K562 (cell line): ENCODE results near the gene DLK2. TPM values are rescaled to one million over a fixed set of nuclear protein-coding genes. Genes with fewer than 3 reads are reported as not detected.
A peak's percentile ranks its signal among the peaks of the same experiment; 100 is the strongest.

Experiments used
- BCL6 ChIP-seq: fragments of 250-450 bp; sonication (Bioruptor Pico); IDR thresholded peaks from 2 replicates; pipeline ENCODE4 v1.4.0; 2020
- BCLAF1 ChIP-seq, 2 experiments: fragments of 450-650 bp in 1 of 2; IDR thresholded peaks; 2 replicates each; pipeline ENCODE4 v1.6.1; 2011 to 2017; ENCODE audit warnings: low read depth in 2 of 2, antibody characterized with exemption in 1 of 2, borderline replicate concordance in 1 of 2, low read length in 1 of 2, mild to moderate bottlenecking in 1 of 2, mixed read lengths in 1 of 2; ENCODE audit not compliant: control insufficient read depth in 1 of 2
- E2F4 ChIP-seq: sonication (generic); formaldehyde crosslinking; IDR thresholded peaks from 2 replicates; pipeline ENCODE4 v1.8.0; 2022; ENCODE audit warnings: mild to moderate bottlenecking, low read depth, missing genetic modification reagents
- EWSR1 ChIP-seq: fragments of 450-650 bp; IDR thresholded peaks from 2 replicates; pipeline ENCODE4 v1.6.1; 2018; ENCODE audit warnings: borderline replicate concordance, mild to moderate bottlenecking, low read depth, moderate library complexity; ENCODE audit not compliant: partially characterized antibody
- FOXA1 ChIP-seq: fragments of 450-650 bp; IDR thresholded peaks from 2 replicates; pipeline ENCODE4 v1.6.1; 2016; ENCODE audit warnings: mild to moderate bottlenecking, borderline replicate concordance
- IRF2 ChIP-seq: sonication (generic); formaldehyde crosslinking; IDR thresholded peaks from 2 replicates; pipeline ENCODE4 v1.8.1; 2022; ENCODE audit warnings: mild to moderate bottlenecking, missing genetic modification reagents
- L3MBTL2 ChIP-seq: fragments of 450-650 bp; IDR thresholded peaks from 2 replicates; pipeline ENCODE4 v1.6.1; 2016; ENCODE audit warnings: mild to moderate bottlenecking, moderate library complexity
- MBD1 ChIP-seq: fragments of 250-450 bp; sonication (Bioruptor Pico); IDR thresholded peaks from 2 replicates; pipeline ENCODE4 v1.8.0; 2022; ENCODE audit warnings: inconsistent platforms
- NFATC3 ChIP-seq: fragments of 450-650 bp; IDR thresholded peaks from 2 replicates; pipeline ENCODE4 v1.6.1; 2017; ENCODE audit warnings: mild to moderate bottlenecking
- NFE2 ChIP-seq: IDR thresholded peaks from 2 replicates; pipeline ENCODE4 v1.6.1; 2014; ENCODE audit warnings: antibody characterized with exemption, low read depth
- NONO ChIP-seq, 2 experiments: fragments of 200-400 bp in 1 of 2; fragments of 450-650 bp in 1 of 2; formaldehyde crosslinking in 1 of 2; IDR thresholded peaks; 2 replicates each; pipeline ENCODE4 v1.6.1; 2017; ENCODE audit warnings: low read depth in 2 of 2, mild to moderate bottlenecking in 2 of 2, moderate library complexity in 2 of 2, low read length in 1 of 2
- RBM39 ChIP-seq: fragments of 200-400 bp; formaldehyde crosslinking; optimal IDR thresholded peaks from 2 replicates; pipeline ENCODE3; 2018; ENCODE audit warnings: low read depth, low read length
- SREBF2 ChIP-seq: sonication (generic); formaldehyde crosslinking; IDR thresholded peaks from 2 replicates; pipeline ENCODE4 v1.4.0; 2020; ENCODE audit warnings: mild to moderate bottlenecking, missing genetic modification reagents
- ZNF197 ChIP-seq: fragments of 200-800 bp; sonication (Bioruptor generic); IDR thresholded peaks from 2 replicates; pipeline ENCODE4 v1.6.1; 2016; ENCODE audit warnings: low read depth, missing genetic modification characterization, missing compliant biosample characterization
- ZNF431 ChIP-seq: sonication (generic); formaldehyde crosslinking; IDR thresholded peaks from 2 replicates; pipeline ENCODE4 v1.8.0; 2022; ENCODE audit warnings: mild to moderate bottlenecking, missing genetic modification reagents
- ZNF507 ChIP-seq: conservative IDR thresholded peaks from 2 replicates; pipeline ENCODE4 v1.6.1; 2017; ENCODE audit warnings: missing genetic modification characterization, missing compliant biosample characterization
- ZNF561 ChIP-seq: fragments of 450-650 bp; formaldehyde crosslinking; conservative IDR thresholded peaks from 2 replicates; pipeline ENCODE4 v1.4.0; 2020; ENCODE audit warnings: mild to moderate bottlenecking, moderate library complexity
- ZNF77 ChIP-seq: fragments of 250-450 bp; sonication (Bioruptor Pico); IDR thresholded peaks from 2 replicates; pipeline ENCODE4 v1.5.0; 2020
- polyA plus RNA-seq, 8 experiments: library from polyadenylated mRNA; depleted of rRNA in 4 of 8; stranded (reverse) in 5 of 8; unstranded in 3 of 8; fragments of >200 nt; fragmentation: Nextera tagmentation in 2 of 8; fragmentation: Illumina TruSeq in 1 of 8; extraction: Ambion mirVana in 2 of 8; extraction: Trizol in 1 of 8; gene quantifications; 2 replicates each; pipeline versions ENCODE4 v1.2.1 to v1.2.3, GENCODE V29; 2011 to 2014; ENCODE audit warnings: inconsistent platforms in 1 of 8, missing spikeins in 1 of 8
- total RNA-seq, 7 experiments: library from RNA; depleted of rRNA in 6 of 7; stranded (reverse); fragments of >200 nt in 6 of 7; fragmentation: Illumina TruSeq in 2 of 7; extraction: Trizol in 2 of 7; gene quantifications; 2 replicates each; pipeline versions ENCODE4 v1.2.1 to v1.2.3, GENCODE V29; 2011 to 2021; ENCODE audit warnings: low replicate concordance in 1 of 7
- TF ChIP-seq, protein P1 (sequence below), 2 experiments: IDR thresholded peaks in 1 of 2; conservative IDR thresholded peaks in 1 of 2; 2 replicates each; pipeline ENCODE4 v1.6.1; 2016; ENCODE audit warnings: low read depth in 2 of 2, mild to moderate bottlenecking in 1 of 2, missing compliant biosample characterization in 1 of 2, missing genetic modification characterization in 1 of 2, moderate library complexity in 1 of 2

The DLK2 gene
- total and polyA plus RNA-seq, 9 of the 15 experiments (the other 6 are each of a cell fraction or from before 2014, with no cell fraction given), result 0.11 to 0.53 (median 0.29) TPM; not detected in 3

DNA sequence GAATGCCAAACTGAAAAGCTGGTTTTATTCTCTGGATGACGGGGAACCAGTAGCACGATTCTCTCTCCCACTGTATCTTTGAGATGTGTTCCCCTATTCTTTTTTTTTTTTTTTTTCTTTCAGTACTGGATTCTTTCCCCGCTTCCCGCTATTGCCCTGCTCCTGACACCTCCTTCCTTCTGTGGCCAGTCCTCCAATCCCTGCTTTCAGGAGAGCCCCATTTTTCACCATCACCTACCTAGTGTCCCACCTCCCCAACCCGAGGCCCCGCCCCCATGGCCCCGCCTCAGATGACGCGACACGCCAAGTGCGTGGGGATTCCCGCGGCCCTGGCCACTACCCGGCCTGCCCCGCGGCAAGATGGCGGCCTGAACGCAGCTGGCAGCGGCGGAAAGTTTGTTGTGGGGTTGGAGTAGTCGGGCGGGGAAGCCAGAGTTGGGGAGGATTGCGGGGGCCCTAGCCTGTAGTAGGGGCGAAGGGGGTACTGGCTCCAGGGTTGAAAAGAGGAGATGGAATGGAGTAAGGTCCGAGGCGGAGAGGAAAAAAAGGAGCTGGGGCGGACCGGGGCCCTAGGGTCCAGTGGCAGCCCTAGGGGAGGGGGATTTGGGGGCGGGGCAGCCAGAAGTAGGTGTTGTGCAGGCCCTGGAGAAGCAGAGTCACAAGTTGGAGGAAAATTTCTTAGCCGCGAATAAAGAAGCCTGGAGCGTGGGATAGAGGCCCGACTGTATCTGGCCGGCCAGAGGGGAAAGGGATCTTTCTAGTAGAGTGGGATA, 22.1 kb upstream of the DLK2 start, which contains the start of gene TJAP1 (continued):
- no peak for TF ChIP-seq NFATC3
- TF ChIP-seq ZNF77 (CRISPR knock-in tag), result no peak
- peak; percentile 36; the same call in 1 of the 2 replicates for TF ChIP-seq NFE2
- TF ChIP-seq ZNF507, result no peak
- TF ChIP-seq RBM39, result no peak
- no peak for TF ChIP-seq IRF2 (CRISPR knock-in tag)
- TF ChIP-seq ZNF561 (CRISPR knock-in tag), result no peak
- TF ChIP-seq BCL6, result no peak
- TF ChIP-seq L3MBTL2, result no peak
- TF ChIP-seq MBD1 (CRISPR knock-in tag), result no peak
- peak in 1 of 2 experiments; percentile 56; a peak in 1 of 4 replicates for TF ChIP-seq NONO (IDR thresholded peaks at IDR 0.05; ENCODE audit: low read depth in 2 of 2, low read length in 1 of 2)
- TF ChIP-seq SREBF2 (CRISPR knock-in tag), result no peak
- TF ChIP-seq FOXA1, result no peak
- no peak for TF ChIP-seq ZNF197 (CRISPR knock-in tag)
- TF ChIP-seq, protein P1, sequence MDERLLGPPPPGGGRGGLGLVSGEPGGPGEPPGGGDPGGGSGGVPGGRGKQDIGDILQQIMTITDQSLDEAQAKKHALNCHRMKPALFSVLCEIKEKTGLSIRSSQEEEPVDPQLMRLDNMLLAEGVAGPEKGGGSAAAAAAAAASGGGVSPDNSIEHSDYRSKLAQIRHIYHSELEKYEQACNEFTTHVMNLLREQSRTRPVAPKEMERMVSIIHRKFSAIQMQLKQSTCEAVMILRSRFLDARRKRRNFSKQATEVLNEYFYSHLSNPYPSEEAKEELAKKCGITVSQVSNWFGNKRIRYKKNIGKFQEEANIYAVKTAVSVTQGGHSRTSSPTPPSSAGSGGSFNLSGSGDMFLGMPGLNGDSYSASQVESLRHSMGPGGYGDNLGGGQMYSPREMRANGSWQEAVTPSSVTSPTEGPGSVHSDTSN (CRISPR knock-in tag; IDR thresholded peaks at IDR 0.05; ENCODE audit: low read depth), result no peak
- TF ChIP-seq, protein P1 (tag; conservative IDR thresholded peaks at IDR 0.05; ENCODE audit: low read depth), result no peak; the same call in 1 of the 2 replicates
- no peak for TF ChIP-seq EWSR1
- TF ChIP-seq BCLAF1 (IDR thresholded peaks at IDR 0.05; ENCODE audit: borderline replicate concordance in 1 of 2, control insufficient read depth in 1 of 2, low read depth in 2 of 2, low read length in 1 of 2), result no peak
- peak; percentile 88 for TF ChIP-seq E2F4 (CRISPR knock-in tag)
- no peak for TF ChIP-seq ZNF431
